SKM-1 (cell line): ENCODE data around the gene CEACAM18.

ENCODE experiments used
- DNase-seq: peaks from one replicate; lab custom pipeline; 2025; ENCODE audit not compliant: unreplicated experiment; lab: John Stamatoyannopoulos, UW

The CEACAM18 gene

GRCh38 chr19:51530616-51531015 lies 52.3 kb downstream of the CEACAM18 start:
- DNase-seq, result no peak

- peak; percentile 48 for DNase-seq
Measured at GRCh38 chr19:51531349-51532315, 53.3 kb downstream of the CEACAM18 start, which contains the start of gene SIGLEC6. TSS of gene SIGLEC6 (minus strand) at chr19:51531670. CDS start at chr19:51531648, 22 bp downstream.

- DNase-seq, result no peak
Measured at GRCh38 chr19:51535535-51535934, 57.2 kb downstream of the CEACAM18 start.

- no peak for DNase-seq
Measured at GRCh38 chr19:51539821-51540366, 61.6 kb downstream of the CEACAM18 start.
